Neuronal stem cell (in vitro differentiated cells): ENCODE results near the gene KLRC4.
"Not testable (repeated sequence)": the region's sequence is repeated elsewhere in the genome, so short reads cannot be mapped to it uniquely, and the experiment has no call there.

Experiments
- DNase-seq: peaks from one replicate; pipeline ENCODE4 v3.0.0-alpha.2; 2013; ENCODE audit warnings: low spot score
- H2AFZ ChIP-seq: one replicate; pipeline ENCODE4 v1.6.1; 2013; ENCODE audit warnings: mild to moderate bottlenecking, low read length, inconsistent platforms
- H2AK5ac ChIP-seq: 2 replicates; pipeline ENCODE4 v1.6.1; 2013; ENCODE audit warnings: low read depth, mild to moderate bottlenecking, inconsistent platforms, low read length, moderate library complexity, mixed read lengths
- H2BK120ac ChIP-seq: 2 replicates; pipeline ENCODE4 v1.6.1; 2013; ENCODE audit warnings: low read depth, mild to moderate bottlenecking, inconsistent platforms, low read length, moderate library complexity, mixed read lengths
- H2BK12ac ChIP-seq: one replicate; pipeline ENCODE4 v1.6.1; 2013; ENCODE audit warnings: low read length, inconsistent platforms
- H2BK15ac ChIP-seq: 2 replicates; pipeline ENCODE4 v1.6.1; 2013; ENCODE audit warnings: mild to moderate bottlenecking, low read length, inconsistent platforms, mixed read lengths
- H2BK5ac ChIP-seq: one replicate; pipeline ENCODE4 v1.6.1; 2013; ENCODE audit warnings: inconsistent platforms, mild to moderate bottlenecking, low read length, moderate library complexity
- H3K14ac ChIP-seq: one replicate; pipeline ENCODE4 v1.6.1; 2013; ENCODE audit warnings: low read length, inconsistent platforms
- H3K18ac ChIP-seq: 2 replicates; pipeline ENCODE4 v1.6.1; 2013; ENCODE audit warnings: low read length, inconsistent platforms
- H3K23ac ChIP-seq: 2 replicates; pipeline ENCODE4 v1.6.1; 2013; ENCODE audit warnings: low read depth, mild to moderate bottlenecking, mixed read lengths, low read length, inconsistent platforms; ENCODE audit not compliant: poor library complexity
- H3K27ac ChIP-seq: replicated peaks from 3 replicates; pipeline ENCODE4 v1.5.1; 2013; ENCODE audit warnings: low read length, inconsistent platforms
- H3K27me3 ChIP-seq, 3 experiments: 2 replicates each; pipeline ENCODE4 v1.6.1; 2013; ENCODE audit warnings: low read length in 3 of 3, mild to moderate bottlenecking in 2 of 3, inconsistent platforms in 1 of 3, low read depth in 1 of 3, mixed read lengths in 1 of 3, moderate library complexity in 1 of 3; ENCODE audit not compliant: control insufficient read depth in 3 of 3, insufficient read depth in 3 of 3
- H3K36me3 ChIP-seq, 2 donors: replicated peaks in 1 of 2; 2 replicates each; pipeline ENCODE4 v1.6.1; 2013; ENCODE audit warnings: low read length in 2 of 2; ENCODE audit not compliant: control insufficient read depth in 2 of 2, insufficient read depth in 2 of 2
- H3K4ac ChIP-seq: 2 replicates; pipeline ENCODE4 v1.6.1; 2013; ENCODE audit warnings: inconsistent platforms, mild to moderate bottlenecking, low read length, moderate library complexity
- H3K4me1 ChIP-seq, 2 donors: 1 replicate in 1 of 2; 2 replicates in 1 of 2; pipeline ENCODE4 v1.6.1; 2013; ENCODE audit warnings: low read length in 2 of 2, low read depth in 1 of 2; ENCODE audit not compliant: control insufficient read depth in 2 of 2, insufficient read depth in 1 of 2
- H3K4me2 ChIP-seq: one replicate; pipeline ENCODE4 v1.6.1; 2013; ENCODE audit warnings: mild to moderate bottlenecking, low read length, inconsistent platforms; ENCODE audit not compliant: insufficient read depth, poor library complexity, severe bottlenecking
- H3K4me3 ChIP-seq, 2 donors: 2 replicates each; pipeline ENCODE4 v1.5.1; 2013; ENCODE audit warnings: low read length in 2 of 2, mild to moderate bottlenecking in 2 of 2, inconsistent platforms in 1 of 2, moderate library complexity in 1 of 2
- H3K79me1 ChIP-seq: one replicate; pipeline ENCODE4 v1.6.1; 2013; ENCODE audit warnings: low read depth, mild to moderate bottlenecking, inconsistent platforms, low read length, moderate library complexity
- H3K9ac ChIP-seq: one replicate; pipeline ENCODE4 v1.6.1; 2013; ENCODE audit warnings: mild to moderate bottlenecking, low read depth, low read length, inconsistent platforms; ENCODE audit not compliant: poor library complexity
- H3K9me3 ChIP-seq, 2 donors: replicated peaks in 1 of 2; 2 replicates each; pipeline versions ENCODE3 to v1.6.1; 2013; ENCODE audit warnings: low read length in 2 of 2, mild to moderate bottlenecking in 2 of 2, inconsistent platforms in 1 of 2, low read depth in 1 of 2, mixed read lengths in 1 of 2, moderate library complexity in 1 of 2; ENCODE audit not compliant: control insufficient read depth in 2 of 2, insufficient read depth in 1 of 2
- H4K8ac ChIP-seq: one replicate; pipeline ENCODE4 v1.6.1; 2013; ENCODE audit warnings: low read depth, mild to moderate bottlenecking, inconsistent platforms, low read length, moderate library complexity
- H4K91ac ChIP-seq: one replicate; pipeline ENCODE4 v1.6.1; 2013; ENCODE audit warnings: low read length, low read depth, mild to moderate bottlenecking, inconsistent platforms; ENCODE audit not compliant: poor library complexity
- WGBS, 2 donors: extraction: QIAGEN DNeasy Blood & Tissue Kit; methylation state at CpG; one replicate each; pipeline ENCODE4 v1.1.7; 2013; ENCODE audit warnings: missing lambda C conversion rate in 2 of 2, mixed read lengths in 1 of 2; ENCODE audit not compliant: insufficient read length in 2 of 2, insufficient replicate concordance in 1 of 2; ENCODE audit errors: extremely low coverage in 2 of 2; 5-methylcytosine and 5-hydroxymethylcytosine counted together

Gene KLRC4

DNA sequence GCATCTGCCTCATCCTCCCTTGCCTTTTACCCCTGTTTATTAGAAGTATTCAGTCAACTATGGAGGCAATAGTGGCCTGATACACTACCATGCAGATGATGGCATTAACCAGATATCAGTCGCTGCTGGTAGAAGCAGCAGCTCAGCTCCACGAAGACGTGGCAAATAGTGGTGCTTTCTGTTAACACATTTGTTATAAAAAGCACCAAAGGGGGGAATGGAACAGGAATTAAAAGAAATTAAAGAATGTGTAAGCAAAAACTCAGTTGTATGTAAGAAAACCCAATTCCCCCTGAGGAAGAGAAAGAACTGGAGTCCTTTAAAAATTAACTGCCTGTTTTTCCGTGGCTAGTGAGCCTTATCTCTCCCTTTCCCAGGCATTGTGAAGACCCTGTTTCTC is 41.8 kb downstream of the KLRC4 start:
- H3K79me1 ChIP-seq, H3K9ac ChIP-seq, H2BK120ac ChIP-seq, H3K27ac ChIP-seq, H2AFZ ChIP-seq, H2BK12ac ChIP-seq, H3K4me3 ChIP-seq, H3K4ac ChIP-seq, H3K36me3 ChIP-seq, DNase-seq, H3K27me3 ChIP-seq, H2BK5ac ChIP-seq, H2BK15ac ChIP-seq, H3K14ac ChIP-seq, H4K8ac ChIP-seq, H3K18ac ChIP-seq, H3K4me2 ChIP-seq, H4K91ac ChIP-seq, H2AK5ac ChIP-seq, H3K23ac ChIP-seq, H3K9me3 ChIP-seq: not testable (repeated sequence)
- no CpG with 5 or more reads among the region's 4 CpGs for WGBS, 2 donors
- peaks cover 7 to 27% of the 10 kb centered on the region in 2 donors for H3K4me1 ChIP-seq

DNA sequence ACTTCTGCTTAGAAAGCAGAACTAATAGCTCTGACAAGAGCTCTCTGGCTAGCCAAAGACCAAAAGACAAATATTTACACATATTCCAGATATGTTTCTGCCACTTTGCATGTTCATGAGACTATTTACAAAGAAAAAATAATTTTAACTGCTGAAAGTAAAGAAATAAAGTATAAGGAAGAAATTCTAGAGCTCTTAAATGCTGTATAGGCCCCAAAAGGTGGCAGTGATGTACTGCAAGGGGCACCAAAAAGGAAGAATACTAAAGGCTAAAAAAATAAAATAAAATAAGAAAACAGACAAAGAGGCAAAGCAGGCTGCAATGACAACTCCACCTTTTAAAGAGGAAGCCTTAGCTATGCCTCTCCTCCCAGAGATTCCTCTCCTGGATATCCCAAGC is 42.7 kb downstream of the KLRC4 start:
- Histone ChIP-seq H3K27me3 (no peaks in the 10 kb centered on the region), H3K9me3 (peaks cover 0 to under 1% of the 10 kb centered on the region in 2 donors), H3K9ac (no peak overlapping the region), H2BK5ac (no peak overlapping the region), H3K18ac (no peak overlapping the region), H3K4ac (no peak overlapping the region), H2AFZ (peak overlapping the region; percentile 94), H3K4me1 (peaks cover 7 to 26% of the 10 kb centered on the region in 2 donors), H3K23ac (no peak overlapping the region), H2AK5ac (no peak overlapping the region), H2BK120ac (no peak overlapping the region), H3K4me2 (no peak overlapping the region), H3K4me3 (no peak overlapping the region), H3K36me3 (no peaks in the 10 kb centered on the region), H4K91ac (no peak overlapping the region), H2BK15ac (no peak overlapping the region), H3K14ac (no peak overlapping the region), H3K27ac (no peak overlapping the region), H3K79me1 (no peaks in the 10 kb centered on the region), H4K8ac (no peak overlapping the region), H2BK12ac (no peak overlapping the region)
- DNase-seq = no peak

DNA sequence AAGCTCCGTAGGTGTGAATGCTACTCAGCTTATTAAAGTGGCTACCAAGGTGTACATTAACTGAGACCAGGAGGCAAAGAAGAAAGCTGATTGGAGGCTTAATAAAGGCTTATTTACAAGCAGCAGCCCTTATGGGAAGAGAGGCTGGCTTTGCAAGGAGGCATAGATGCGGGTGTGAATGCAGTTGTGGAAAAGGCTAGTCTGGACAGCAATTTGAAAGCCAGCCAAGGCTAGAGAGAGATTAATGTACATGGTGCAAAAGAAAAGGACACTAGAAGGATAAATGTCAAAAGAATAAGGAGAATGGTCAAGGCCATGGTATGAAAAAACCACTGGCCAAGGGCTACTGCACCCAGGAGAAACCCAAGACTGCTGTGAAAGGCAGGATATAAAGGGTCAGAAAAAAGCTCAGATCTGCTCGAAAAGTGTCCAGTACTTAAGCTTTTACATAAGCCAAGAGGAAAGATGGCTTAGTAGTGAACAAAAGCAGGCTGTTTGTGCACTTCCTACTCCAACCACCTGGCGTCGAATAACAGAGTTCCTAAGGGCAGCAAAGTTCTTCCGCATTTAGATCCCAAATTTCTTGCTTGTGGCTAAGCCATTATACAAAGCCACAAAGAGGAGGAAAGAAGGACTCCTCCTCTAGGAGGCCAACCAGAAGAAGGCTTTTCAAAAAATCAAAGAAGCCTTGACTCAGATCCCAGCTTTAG is 43.7 kb downstream of the KLRC4 start:
- H3K14ac ChIP-seq = no peak overlapping the region
- H4K91ac ChIP-seq = no peak overlapping the region
- no peak for DNase-seq
- H2BK5ac ChIP-seq = no peak overlapping the region
- no peak overlapping the region for H2BK12ac ChIP-seq
- H3K18ac ChIP-seq = no peak overlapping the region
- H3K23ac ChIP-seq = no peak overlapping the region
- peak overlapping the region; percentile 73 for H3K4me2 ChIP-seq
- no peaks in the 10 kb centered on the region for H3K36me3 ChIP-seq
- no peak overlapping the region for H2AK5ac ChIP-seq
- no peak overlapping the region for H2BK120ac ChIP-seq
- no peak overlapping the region for H3K9ac ChIP-seq
- H3K4me3 ChIP-seq = peak overlapping the region in 1 of 2 donors; percentile 70
- no CpG with 5 or more reads among the region's 6 CpGs for WGBS, 2 donors
- H3K4me1 ChIP-seq = peaks cover 7 to 26% of the 10 kb centered on the region in 2 donors
- peak overlapping the region; percentile 94 for H2AFZ ChIP-seq
- no peaks in the 10 kb centered on the region for H3K27me3 ChIP-seq
- H2BK15ac ChIP-seq = no peak overlapping the region
- H3K79me1 ChIP-seq = no peaks in the 10 kb centered on the region
- no peak overlapping the region for H4K8ac ChIP-seq
- no peak overlapping the region for H3K4ac ChIP-seq
- H3K27ac ChIP-seq = no peak overlapping the region
- H3K9me3 ChIP-seq = peaks cover 0 to 4% of the 10 kb centered on the region in 2 donors

DNA sequence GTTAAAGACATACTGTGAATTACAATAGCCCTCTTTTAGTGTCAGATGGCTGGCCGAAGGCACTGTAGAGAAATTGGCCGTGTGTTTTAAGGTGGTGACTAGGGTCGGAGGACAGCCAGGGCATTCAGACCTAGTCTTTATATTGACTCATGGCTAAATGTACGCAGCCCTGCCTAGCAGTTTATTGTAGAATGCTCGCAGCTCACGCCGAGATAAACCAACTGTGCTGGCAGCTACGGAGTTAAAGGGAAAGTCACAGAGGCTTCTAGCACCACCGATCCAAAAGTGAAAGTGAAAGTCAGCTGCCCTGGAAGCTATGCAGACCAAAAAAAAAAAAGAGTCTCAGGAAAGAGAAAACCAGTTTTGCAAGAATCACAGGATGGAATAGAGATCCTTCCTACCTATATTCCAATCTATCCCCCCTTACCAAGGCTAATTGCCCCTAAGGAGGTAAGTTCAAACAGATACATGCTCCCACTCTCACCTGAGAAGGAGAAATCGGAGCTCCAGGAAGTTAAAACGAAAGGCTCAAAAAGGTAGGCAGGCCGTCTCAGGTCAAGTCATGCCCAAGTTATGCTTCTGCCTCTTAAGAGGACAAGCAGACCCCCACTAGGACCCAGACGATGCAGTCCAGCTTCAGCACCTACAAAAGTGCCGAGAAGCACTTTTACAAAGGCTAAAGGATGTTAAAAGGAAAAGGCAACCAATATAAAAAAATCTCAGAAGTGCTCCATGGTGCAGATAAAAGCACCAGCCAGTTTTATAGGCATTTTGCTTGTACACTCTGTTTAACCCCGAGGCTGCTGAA is 44.5 kb downstream of the KLRC4 start:
- Histone ChIP-seq H2BK15ac (peak overlapping the region; percentile 67), H2BK12ac (no peak overlapping the region), H3K4me1 (peaks cover 7 to 26% of the 10 kb centered on the region in 2 donors), H3K36me3 (no peaks in the 10 kb centered on the region), H4K91ac (no peak overlapping the region), H4K8ac (no peak overlapping the region), H3K9me3 (peaks cover 0 to 4% of the 10 kb centered on the region in 2 donors), H3K27ac (peak overlapping the region; percentile 3), H3K9ac (no peak overlapping the region), H3K18ac (no peak overlapping the region), H3K4me3 (peak overlapping the region; percentile 41 to 70), H3K4me2 (peak overlapping the region; percentile 73), H3K23ac (no peak overlapping the region), H3K4ac (no peak overlapping the region), H2BK120ac (no peak overlapping the region), H3K79me1 (no peaks in the 10 kb centered on the region), H3K27me3 (no peaks in the 10 kb centered on the region), H3K14ac (no peak overlapping the region), H2AFZ (peak overlapping the region; percentile 94), H2AK5ac (no peak overlapping the region), H2BK5ac (no peak overlapping the region)
- peak; percentile 21 for DNase-seq
- WGBS, 2 donors = no CpG with 5 or more reads among the region's 15 CpGs
